Neural crest cell (in vitro differentiated cells): ENCODE data around the gene BAZ2B. TPM values are rescaled to one million over a fixed set of nuclear protein-coding genes. Genes with fewer than 3 reads are reported as not detected.

Experiments
- DNase-seq: peaks from one replicate; pipeline ENCODE4 v3.0.0; 2021; ENCODE audit warnings: low read depth, mixed read lengths, low spot score
- H3K27ac Mint-ChIP-seq: one replicate; pipeline ENCODE4 v1.8.0; 2021; ENCODE audit warnings: mild to moderate bottlenecking, mixed read lengths; ENCODE audit not compliant: unreplicated experiment
- H3K27me3 Mint-ChIP-seq: 2 replicates; pipeline ENCODE4 v1.8.0; 2021; ENCODE audit warnings: low read depth, mild to moderate bottlenecking, mixed read lengths
- H3K36me3 Mint-ChIP-seq: 2 replicates; pipeline ENCODE4 v1.8.0; 2021; ENCODE audit warnings: low read depth, mild to moderate bottlenecking, mixed read lengths
- H3K4me1 Mint-ChIP-seq: 2 replicates; pipeline ENCODE4 v1.8.0; 2021; ENCODE audit warnings: mixed read lengths
- H3K4me3 Mint-ChIP-seq: one replicate; pipeline ENCODE4 v1.8.0; 2021; ENCODE audit warnings: mild to moderate bottlenecking, mixed read lengths
- H3K9me3 Mint-ChIP-seq: 2 replicates; pipeline ENCODE4 v1.8.0; 2021; ENCODE audit warnings: mixed read lengths
- total RNA-seq: library from RNA; stranded (reverse); gene quantifications from 2 replicates; pipeline ENCODE4 v1.2.1, GENCODE V29; 2021
- TF ChIP-seq, protein P1 (sequence below): fragments of 200-600 bp; sonication (generic); conservative IDR thresholded peaks from 2 replicates; pipeline ENCODE4 v1.5.0; 2021; ENCODE audit warnings: antibody characterized with exemption, mild to moderate bottlenecking

The BAZ2B gene
- total RNA-seq, 1 donor from 2014 or later, result 65.9 TPM

GRCh38 chr2:159518321-159519005, 97.9 kb downstream of the BAZ2B start:
- H3K36me3 Mint-ChIP-seq, result no peaks in the 10 kb centered on the region
- no peak for DNase-seq
- peaks cover under 1% of the 10 kb centered on the region for H3K9me3 Mint-ChIP-seq
- TF ChIP-seq, protein P1, sequence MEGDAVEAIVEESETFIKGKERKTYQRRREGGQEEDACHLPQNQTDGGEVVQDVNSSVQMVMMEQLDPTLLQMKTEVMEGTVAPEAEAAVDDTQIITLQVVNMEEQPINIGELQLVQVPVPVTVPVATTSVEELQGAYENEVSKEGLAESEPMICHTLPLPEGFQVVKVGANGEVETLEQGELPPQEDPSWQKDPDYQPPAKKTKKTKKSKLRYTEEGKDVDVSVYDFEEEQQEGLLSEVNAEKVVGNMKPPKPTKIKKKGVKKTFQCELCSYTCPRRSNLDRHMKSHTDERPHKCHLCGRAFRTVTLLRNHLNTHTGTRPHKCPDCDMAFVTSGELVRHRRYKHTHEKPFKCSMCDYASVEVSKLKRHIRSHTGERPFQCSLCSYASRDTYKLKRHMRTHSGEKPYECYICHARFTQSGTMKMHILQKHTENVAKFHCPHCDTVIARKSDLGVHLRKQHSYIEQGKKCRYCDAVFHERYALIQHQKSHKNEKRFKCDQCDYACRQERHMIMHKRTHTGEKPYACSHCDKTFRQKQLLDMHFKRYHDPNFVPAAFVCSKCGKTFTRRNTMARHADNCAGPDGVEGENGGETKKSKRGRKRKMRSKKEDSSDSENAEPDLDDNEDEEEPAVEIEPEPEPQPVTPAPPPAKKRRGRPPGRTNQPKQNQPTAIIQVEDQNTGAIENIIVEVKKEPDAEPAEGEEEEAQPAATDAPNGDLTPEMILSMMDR, result no peak
- peaks cover 32% of the 10 kb centered on the region for H3K4me1 Mint-ChIP-seq
- no peak overlapping the region for H3K4me3 Mint-ChIP-seq
- H3K27ac Mint-ChIP-seq, result no peak overlapping the region
- H3K27me3 Mint-ChIP-seq, result no peaks in the 10 kb centered on the region

DNA sequence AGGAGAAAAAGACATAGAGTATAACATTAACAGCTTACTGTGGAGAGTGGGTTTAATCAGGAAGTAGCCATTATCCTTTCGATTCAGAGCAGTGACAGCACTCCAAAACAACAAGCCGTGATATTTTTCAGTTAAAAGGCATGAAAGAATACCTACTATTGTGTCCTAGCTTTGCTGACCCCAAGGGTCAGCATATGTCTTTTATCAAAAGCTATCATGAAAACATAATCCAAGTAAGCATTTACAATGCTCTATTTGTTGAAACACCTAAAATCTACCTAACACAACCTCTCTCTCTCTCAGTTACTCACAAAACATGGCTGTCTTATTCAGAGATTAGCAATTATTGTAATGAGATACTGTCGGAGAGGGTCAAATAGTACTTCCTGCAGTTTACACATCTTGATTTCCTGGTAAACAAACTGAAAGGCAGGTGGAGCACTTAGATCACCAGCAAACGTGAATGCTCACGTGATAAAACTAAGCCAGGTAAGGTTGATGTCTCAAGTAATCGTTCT, 100.0 kb downstream of the BAZ2B start:
- peak overlapping the region; percentile 72 for H3K4me3 Mint-ChIP-seq
- TF ChIP-seq, protein P1, result no peak
- H3K27me3 Mint-ChIP-seq, result no peaks in the 10 kb centered on the region
- H3K27ac Mint-ChIP-seq, result peak overlapping the region; percentile 3
- H3K9me3 Mint-ChIP-seq, result peaks cover 2% of the 10 kb centered on the region
- peaks cover 36% of the 10 kb centered on the region for H3K4me1 Mint-ChIP-seq
- H3K36me3 Mint-ChIP-seq, result no peaks in the 10 kb centered on the region
- DNase-seq, result no peak

- no peaks in the 10 kb centered on the region for H3K36me3 Mint-ChIP-seq
- TF ChIP-seq, protein P1, result no peak
- H3K9me3 Mint-ChIP-seq, result peaks cover 2% of the 10 kb centered on the region
- DNase-seq, result no peak
- H3K4me3 Mint-ChIP-seq, result no peak overlapping the region
- H3K4me1 Mint-ChIP-seq, result peaks cover 36% of the 10 kb centered on the region
- no peaks in the 10 kb centered on the region for H3K27me3 Mint-ChIP-seq
- no peak overlapping the region for H3K27ac Mint-ChIP-seq
These were observed 100.9 kb downstream of the BAZ2B start for GRCh38 chr2:159515441-159515840.

DNA sequence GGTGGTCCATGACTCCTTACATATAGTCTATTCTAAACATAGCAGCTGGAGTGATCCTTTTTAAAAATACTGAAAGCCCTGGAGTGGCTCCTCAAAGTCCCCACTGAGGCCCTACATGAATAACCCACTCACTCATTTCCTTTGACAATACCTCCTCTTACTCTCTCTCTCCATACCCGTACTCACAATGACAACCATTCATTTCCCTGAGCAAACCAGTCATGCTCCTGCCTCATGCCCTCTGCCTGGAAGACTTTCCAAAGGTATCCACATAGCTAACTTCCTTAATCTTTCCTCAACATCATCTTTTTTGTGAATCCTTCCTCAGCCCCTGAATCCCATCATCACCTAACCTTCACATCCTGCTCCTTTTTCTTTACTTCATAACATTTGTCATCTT, 102.6 kb downstream of the BAZ2B start:
- no peaks in the 10 kb centered on the region for H3K27me3 Mint-ChIP-seq
- H3K9me3 Mint-ChIP-seq, result peaks cover 2% of the 10 kb centered on the region
- no peak for DNase-seq
- no peaks in the 10 kb centered on the region for H3K36me3 Mint-ChIP-seq
- peaks cover 36% of the 10 kb centered on the region for H3K4me1 Mint-ChIP-seq
- no peak overlapping the region for H3K27ac Mint-ChIP-seq
- TF ChIP-seq, protein P1, result no peak
- peak overlapping the region; percentile 14 for H3K4me3 Mint-ChIP-seq

DNA sequence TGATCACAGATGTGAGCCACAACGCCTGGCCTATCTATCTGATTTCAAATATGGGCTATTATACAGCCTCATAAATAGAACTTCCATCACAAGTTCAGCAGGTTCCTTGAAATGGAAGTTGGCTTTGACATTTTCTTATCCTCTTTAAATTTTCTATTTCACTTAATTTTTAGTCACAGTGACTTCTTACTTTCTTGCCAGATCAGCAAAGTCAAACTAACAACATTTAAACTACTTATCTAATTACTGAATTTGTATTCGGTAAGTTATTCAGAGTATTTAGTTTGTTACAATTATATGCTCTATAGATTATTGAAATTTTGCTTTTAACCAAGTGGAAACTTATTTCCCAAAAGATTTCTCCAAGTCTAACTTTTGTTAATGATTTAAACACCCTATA, 108.2 kb downstream of the BAZ2B start:
- no peak overlapping the region for H3K4me3 Mint-ChIP-seq
- H3K36me3 Mint-ChIP-seq, result peaks cover 2% of the 10 kb centered on the region
- H3K27ac Mint-ChIP-seq, result no peak overlapping the region
- no peaks in the 10 kb centered on the region for H3K4me1 Mint-ChIP-seq
- no peak for DNase-seq
- no peaks in the 10 kb centered on the region for H3K9me3 Mint-ChIP-seq
- H3K27me3 Mint-ChIP-seq, result no peaks in the 10 kb centered on the region
- TF ChIP-seq, protein P1, result no peak
